ENCODE measurements around the gene CTBP1.

DNA sequence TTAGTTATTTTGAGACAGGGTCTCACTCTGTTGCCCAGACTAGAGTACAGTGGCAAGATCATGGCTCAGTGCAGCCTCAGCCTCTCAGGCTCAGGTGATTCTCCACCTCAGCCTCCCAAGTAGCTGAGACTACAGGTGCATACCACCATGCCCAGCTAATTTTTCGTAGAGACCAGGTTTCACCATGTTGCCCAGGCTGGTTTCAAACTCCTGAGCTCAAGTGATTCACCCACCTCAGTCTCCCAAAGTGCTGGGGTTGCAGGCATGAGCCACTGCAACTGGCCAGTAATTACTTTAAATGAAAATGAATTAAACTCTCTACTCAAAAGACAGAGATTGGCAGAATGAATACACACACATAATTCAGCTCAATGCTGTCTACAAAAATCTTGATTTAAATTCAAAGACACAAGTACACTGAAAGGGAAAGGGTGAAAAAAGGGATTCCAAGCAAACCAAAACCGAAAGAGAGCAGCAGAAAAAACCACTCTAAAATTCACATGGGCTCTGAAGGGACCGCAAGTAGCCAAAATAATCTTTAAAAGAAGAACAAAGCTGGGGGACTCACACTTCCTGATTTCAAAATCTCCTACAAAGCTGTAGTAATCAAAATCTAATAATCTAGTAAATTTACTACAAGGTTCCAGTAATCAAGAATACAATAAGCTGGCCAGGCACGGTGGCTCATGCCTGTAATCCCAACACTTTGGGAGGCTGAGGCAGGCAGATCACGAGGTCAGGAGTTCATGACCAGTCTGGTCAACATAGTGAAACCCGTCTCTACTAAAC, 64.8 kb downstream of the CTBP1 start:
- TF ChIP-seq EZH2 (IDR thresholded peaks at IDR 0.05) (no peak), CTCF (IDR thresholded peaks at IDR 0.05) (no peak), EZH2phosphoT487 (IDR thresholded peaks at IDR 0.05) (no peak)
